RPMI8226 (cell line): ENCODE measurements around the gene MYDGF.

Source experiments
- DNase-seq: peaks from one replicate; pipeline ENCODE4 v3.0.0-alpha.2; 2015

The MYDGF gene

GRCh38 chr19:4640247-4641000 lies 29.7 kb downstream of the MYDGF start:
- peak; percentile 43 for DNase-seq

- no peak for DNase-seq
Observed at GRCh38 chr19:4639531-4640246, 30.5 kb downstream of the MYDGF start.

GRCh38 chr19:4638828-4639530 lies 31.2 kb downstream of the MYDGF start, which contains the start of gene TNFAIP8L1:
TNFAIP8L1 (plus strand) TSS chr19:4639516; CDS start chr19:4651870, 12,354 bp downstream.
- DNase-seq, result peak; percentile 97

- DNase-seq, result no peak
Observed at GRCh38 chr19:4638317-4638716, 31.8 kb downstream of the MYDGF start.

- no peak for DNase-seq
Observed at GRCh38 chr19:4636761-4637160, 33.4 kb downstream of the MYDGF start.

GRCh38 chr19:4636151-4636717 lies 33.9 kb downstream of the MYDGF start:
- peak; percentile 68 for DNase-seq

GRCh38 chr19:4635754-4636116 lies 34.4 kb downstream of the MYDGF start:
- DNase-seq, result no peak

- peak; percentile 84 for DNase-seq
Observed at GRCh38 chr19:4633140-4633967, 36.8 kb downstream of the MYDGF start.

GRCh38 chr19:4624733-4625362 lies 45.3 kb downstream of the MYDGF start:
- peak; percentile 52 for DNase-seq

- no peak for DNase-seq
Observed at GRCh38 chr19:4624301-4624700, 45.8 kb downstream of the MYDGF start.

- DNase-seq, result no peak
Observed at GRCh38 chr19:4622695-4623421, 47.3 kb downstream of the MYDGF start.

- DNase-seq, result no peak
Observed at GRCh38 chr19:4620675-4621074, 49.5 kb downstream of the MYDGF start.

GRCh38 chr19:4619668-4620294 lies 50.4 kb downstream of the MYDGF start:
- DNase-seq, result no peak

- DNase-seq, result no peak
Observed at GRCh38 chr19:4618019-4618418, 52.1 kb downstream of the MYDGF start.

GRCh38 chr19:4613254-4613751 lies 56.8 kb downstream of the MYDGF start:
- no peak for DNase-seq

GRCh38 chr19:4609878-4610511 lies 60.1 kb downstream of the MYDGF start:
- peak; percentile 80 for DNase-seq
